ENCODE data around the gene CCDC87. TPM values are rescaled to one million over a fixed set of nuclear protein-coding genes. Genes with fewer than 3 reads are reported as not detected.

The CCDC87 gene
- total and polyA plus RNA-seq, 8 donors, result 0.15 to 0.40 (median 0.32) TPM

DNA sequence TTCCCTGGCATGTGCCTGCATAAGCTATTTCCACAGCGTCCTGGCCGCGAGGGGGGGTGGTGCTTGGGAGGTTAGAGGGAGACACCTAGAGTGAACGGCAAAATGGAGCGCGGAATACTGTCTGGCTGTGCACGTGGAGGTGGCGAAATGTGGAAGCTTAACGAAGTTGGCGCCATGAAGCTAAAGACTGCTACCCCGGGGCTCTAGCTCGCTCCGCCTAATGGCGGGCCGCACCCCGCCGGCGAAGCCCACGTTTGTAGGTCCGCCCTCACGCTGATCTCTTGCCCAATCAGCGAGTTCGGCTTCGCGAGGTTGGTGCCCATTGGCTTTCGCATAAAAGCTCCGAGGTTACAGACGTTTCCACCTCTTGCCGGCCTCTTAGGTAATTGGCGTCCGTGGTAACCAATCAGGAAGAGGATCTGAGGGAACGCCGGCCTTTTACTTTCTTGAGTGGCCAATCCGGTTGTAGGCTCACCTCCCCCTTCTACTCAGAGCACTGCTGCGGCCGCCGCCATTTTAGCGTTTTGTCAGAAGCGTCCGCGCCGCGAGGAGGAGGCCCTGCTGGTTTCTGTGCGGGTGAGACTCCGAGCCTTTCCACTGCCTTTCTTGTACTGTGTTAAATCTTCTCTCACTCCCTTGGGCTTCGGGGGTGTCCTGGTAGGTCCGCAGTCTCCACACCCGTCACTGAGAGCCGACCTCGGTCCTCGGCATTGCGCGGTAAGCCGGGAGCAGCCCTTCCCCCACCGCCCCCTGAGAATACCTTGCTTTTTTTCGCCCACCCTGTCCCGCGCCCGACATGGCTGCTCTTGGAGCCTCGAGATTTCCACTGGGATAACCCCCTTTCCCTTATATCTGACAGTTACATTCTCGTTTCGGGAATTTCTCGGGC is 45.6 kb upstream of the CCDC87 start, which contains the start of gene RBM4:
TSS of gene RBM4 (plus strand) at position 527 of the 889 bp plus-strand sequence. CDS start 1,009 bp downstream, outside the sequence.
- H3K36me3 ChIP-seq, result peaks cover 4 to 8% (median 4%) of the 10 kb centered on the region in 3 donors

DNA sequence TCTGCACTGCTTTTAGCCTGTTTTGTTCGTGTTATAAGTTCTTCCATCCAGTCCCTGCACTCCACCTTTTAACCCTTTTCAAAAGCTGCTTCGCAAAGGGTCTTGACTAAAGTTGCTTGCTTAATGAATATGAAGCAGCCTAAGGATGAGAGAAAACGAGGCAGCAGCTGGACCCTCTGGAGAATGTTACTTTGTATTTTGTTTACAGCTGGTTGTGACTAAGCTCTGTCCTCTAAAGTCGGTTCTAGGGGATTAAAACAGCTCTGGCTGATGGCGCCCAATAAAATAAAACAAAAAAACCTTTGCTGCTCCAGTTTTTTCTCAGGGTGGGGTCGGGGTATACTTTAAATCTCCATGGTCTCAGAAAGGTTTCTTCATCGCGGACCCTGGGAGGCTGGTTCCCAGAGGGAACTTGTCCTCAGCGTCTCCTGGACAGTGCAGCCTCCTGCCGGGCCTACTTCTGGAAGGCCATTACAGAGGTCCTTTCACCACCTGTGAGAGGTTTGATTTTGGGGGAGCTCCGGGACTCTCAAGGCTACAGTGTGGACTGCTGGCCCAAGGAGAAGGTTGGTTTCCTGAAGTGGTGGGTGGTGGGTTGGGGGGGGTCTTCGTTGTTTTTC is 44.8 kb upstream of the CCDC87 start:
- Histone ChIP-seq H3K4me1 (peaks cover 26 to 34% (median 29%) of the 10 kb centered on the region in 3 donors), H3K9me3 (no peaks in the 10 kb centered on the region), H3K27me3 (no peaks in the 10 kb centered on the region), H3K4me3 (peak overlapping the region in 3 of 4 donors; percentile 4 to 77 (median 72)), H3K27ac (peak overlapping the region; percentile 7 to 91 (median 66)), H3K36me3 (peaks cover under 1 to 4% (median 2%) of the 10 kb centered on the region in 3 donors)
- ATAC-seq (peak; percentile 3 to 11 (median 5)), FAIRE-seq (no peak), DNase-seq (no peak)
- TF ChIP-seq CTCF (IDR thresholded peaks at IDR 0.05), result no peak
- intact Hi-C loops (cut with DNase I), result no loop called here
- 50 to 53% methylated on average over 12 of the region's 12 CpGs for WGBS, 2 donors

More for the DNA sequence above, 45.6 kb upstream of the CCDC87 start, which contains the start of gene RBM4:
- ATAC-seq (peak; percentile 91 to 97 (median 96)), DNase-seq (peak; percentile 90 to 99 (median 98)), FAIRE-seq (peak; percentile 84)
- Histone ChIP-seq H3K9me3 (no peaks in the 10 kb centered on the region), H3K4me3 (peak within 1 kb of the TSS; percentile 44 to 77 (median 72)), H3K27ac (peak within 1 kb of the TSS; percentile 58 to 91 (median 77)), H3K4me1 (peaks cover 29 to 42% (median 31%) of the 10 kb centered on the region in 3 donors), H3K27me3 (no peaks in the 10 kb centered on the region)
- 0 to 1% methylated on average over 63 of the region's 63 CpGs for WGBS, 2 donors
- no peak for TF ChIP-seq CTCF (IDR thresholded peaks at IDR 0.05)
- intact Hi-C loops (cut with DNase I), result no loop called here

GRCh38 chr11:66636411-66636810 is 43.5 kb upstream of the CCDC87 start:
- no peak overlapping the region for H3K27ac ChIP-seq
- ATAC-seq (no peak), DNase-seq (no peak), FAIRE-seq (no peak)
- H3K36me3 ChIP-seq, result peaks cover 0 to 4% (median 2%) of the 10 kb centered on the region in 3 donors
- no peaks in the 10 kb centered on the region for H3K27me3 ChIP-seq
- H3K4me3 ChIP-seq, result no peak overlapping the region
- peaks cover 13 to 22% (median 17%) of the 10 kb centered on the region in 3 donors for H3K4me1 ChIP-seq
- 85 to 92% methylated on average over 3 of the region's 3 CpGs for WGBS, 2 donors
- H3K9me3 ChIP-seq, result no peaks in the 10 kb centered on the region
- intact Hi-C loops (cut with DNase I), result no loop called here
- TF ChIP-seq CTCF (IDR thresholded peaks at IDR 0.05), result no peak

DNA sequence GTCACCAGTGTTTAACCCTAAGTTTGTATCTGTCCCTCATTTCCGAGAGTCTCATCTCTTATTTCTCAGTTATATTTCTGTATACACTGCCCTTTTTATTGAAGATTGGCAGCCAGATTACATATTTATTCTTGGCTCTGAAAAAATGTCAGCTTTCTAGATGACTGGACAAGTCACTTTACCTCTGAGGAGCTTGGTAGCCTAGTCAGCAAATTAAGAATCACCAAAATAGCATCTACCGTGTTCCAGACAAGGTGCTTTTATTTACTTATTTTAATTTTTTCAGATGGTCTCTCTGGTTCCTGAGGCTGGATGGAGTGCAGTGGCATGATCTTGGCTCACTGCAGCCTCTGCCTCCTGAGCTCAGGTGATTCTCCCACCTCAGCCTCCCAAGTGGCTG is 40.1 kb upstream of the CCDC87 start:
- DNase-seq, result no peak
- TF ChIP-seq CTCF (IDR thresholded peaks at IDR 0.05), result no peak
- no peaks in the 10 kb centered on the region for H3K36me3 ChIP-seq
- no peak for ATAC-seq
- H3K9me3 ChIP-seq, result no peaks in the 10 kb centered on the region
- peaks cover 0 to 5% (median 0%) of the 10 kb centered on the region in 3 donors for H3K4me1 ChIP-seq
- FAIRE-seq, result no peak
- no peak overlapping the region for H3K4me3 ChIP-seq
- 76% methylated on average over 2 of the region's 2 CpGs for WGBS, 2 donors
- H3K27me3 ChIP-seq, result no peaks in the 10 kb centered on the region
- intact Hi-C loops (cut with DNase I), result no loop called here
- H3K27ac ChIP-seq, result no peak overlapping the region

All from pancreas (tissue), 10 donors.